NCI-H1694 treated with DMSO at 0.1 percent for 48 hours (cell line): Measurements from ENCODE around the gene CSF1R.
"Not testable (repeated sequence)": the region's sequence is repeated elsewhere in the genome, so short reads cannot be mapped to it uniquely, and the experiment has no call there.

Source experiments
- DNase-seq: peaks from one replicate; lab custom pipeline; 2025; lab: John Stamatoyannopoulos, UW

CSF1R gene

DNA sequence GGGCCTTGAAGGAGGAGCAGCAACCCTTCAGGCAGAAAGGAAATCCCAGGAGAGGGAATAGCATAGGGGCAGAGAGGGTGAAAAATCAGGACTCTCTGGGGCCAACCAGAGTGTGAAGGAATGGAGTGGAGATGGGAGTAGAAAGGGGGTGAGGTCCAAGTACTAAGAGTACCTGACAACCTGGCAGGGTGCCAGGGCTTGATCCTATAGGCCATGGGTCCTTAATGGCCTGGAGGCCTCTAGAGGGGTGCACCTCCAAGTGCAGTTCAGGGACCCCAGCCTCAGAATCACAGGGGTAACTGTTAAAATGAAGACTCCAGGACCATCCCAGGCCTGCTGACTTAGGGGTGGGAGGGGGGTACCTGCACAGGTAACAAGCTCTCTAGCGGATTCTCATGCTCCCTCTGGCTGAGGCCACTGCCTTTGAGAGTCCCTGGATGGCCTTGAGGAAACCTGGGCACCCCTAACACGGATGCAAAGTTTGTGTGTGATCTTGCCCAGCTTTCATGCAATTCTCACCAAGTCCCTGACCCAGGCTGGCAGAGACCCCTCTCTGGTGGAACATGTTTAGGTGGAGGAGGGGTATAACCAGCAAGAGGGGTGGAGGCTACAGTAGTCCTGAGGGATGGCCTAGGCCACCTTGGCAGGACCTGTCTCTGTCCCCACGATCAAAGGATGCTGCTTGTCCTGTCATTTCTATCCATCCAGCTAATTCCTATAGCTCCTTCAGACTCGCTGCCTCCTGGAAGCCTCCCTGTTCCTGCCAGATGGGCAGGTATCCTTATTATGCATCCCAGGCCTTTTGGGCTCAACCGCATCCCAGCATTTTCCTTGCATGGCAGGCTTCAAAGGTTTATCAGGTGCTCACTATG is 17.6 kb upstream of the CSF1R start:
- no peak for DNase-seq

DNA sequence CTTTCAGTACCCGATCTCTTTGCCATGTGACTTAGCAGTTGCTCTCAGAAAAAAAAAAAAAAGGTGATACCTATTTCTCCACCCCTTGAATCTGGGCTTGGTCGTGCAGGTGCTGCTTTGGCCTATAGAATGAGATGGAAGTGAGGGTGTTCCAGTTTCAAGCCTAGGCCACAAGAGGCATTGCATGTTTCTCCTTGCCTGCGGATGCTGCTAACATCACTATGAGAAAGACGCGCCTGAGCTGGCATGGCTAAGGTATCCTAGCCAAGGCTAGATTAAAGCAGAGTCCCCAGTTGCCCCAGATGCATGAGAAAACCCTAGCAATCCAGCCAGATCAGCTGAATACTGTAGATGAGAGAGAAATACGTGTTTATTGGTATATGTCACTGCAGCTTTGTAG is 14.7 kb upstream of the CSF1R start:
- DNase-seq: no peak

DNA sequence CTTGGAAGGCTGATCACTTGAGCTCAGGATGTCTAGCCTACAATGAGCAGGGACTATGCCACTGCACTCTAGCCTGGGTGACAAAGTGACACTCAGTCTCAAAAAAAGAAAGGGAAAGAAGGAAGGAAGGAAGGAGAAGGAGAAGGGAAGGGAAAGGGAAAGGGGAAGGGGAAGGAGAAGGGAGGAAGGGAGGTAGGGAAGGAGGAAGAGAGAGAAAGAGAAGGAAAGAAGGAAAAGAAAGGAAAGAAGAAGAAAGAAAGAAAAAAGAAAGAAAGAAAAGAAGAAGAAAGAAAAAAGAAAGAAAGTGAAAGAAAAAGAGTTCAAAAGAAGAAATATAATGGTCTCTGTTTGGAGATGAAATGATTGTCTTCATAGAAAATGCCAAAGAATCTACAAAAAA is 10.8 kb upstream of the CSF1R start:
- no peak for DNase-seq

DNA sequence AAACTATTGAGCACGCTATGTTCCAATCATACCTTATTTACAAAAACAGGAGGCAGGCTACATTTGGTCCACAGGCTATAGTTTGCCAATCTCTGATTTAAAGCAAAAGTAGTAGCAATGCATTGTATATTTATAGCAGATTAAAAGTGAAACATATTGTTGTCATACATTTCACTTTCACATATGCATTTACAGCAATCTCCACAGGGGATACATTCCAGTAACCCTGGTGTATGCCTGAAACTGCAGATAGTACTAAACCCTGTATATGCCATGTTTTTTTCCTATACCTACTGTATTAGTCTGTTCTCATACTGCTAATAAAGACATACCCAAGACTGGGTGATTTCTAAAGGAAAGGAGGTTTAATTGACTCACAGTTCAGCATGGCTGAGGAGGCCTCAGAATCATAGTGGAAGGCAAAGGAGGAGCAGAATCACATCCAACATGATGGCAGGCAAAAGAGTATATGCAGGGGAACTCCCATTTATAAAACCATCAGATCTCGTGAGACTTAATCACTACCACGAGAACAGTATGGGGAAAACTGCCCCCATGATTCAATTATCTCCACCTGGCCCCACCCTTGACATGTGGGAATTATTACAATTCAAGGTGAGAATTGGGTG is 5.9 kb upstream of the CSF1R start:
- DNase-seq: no peak

DNA sequence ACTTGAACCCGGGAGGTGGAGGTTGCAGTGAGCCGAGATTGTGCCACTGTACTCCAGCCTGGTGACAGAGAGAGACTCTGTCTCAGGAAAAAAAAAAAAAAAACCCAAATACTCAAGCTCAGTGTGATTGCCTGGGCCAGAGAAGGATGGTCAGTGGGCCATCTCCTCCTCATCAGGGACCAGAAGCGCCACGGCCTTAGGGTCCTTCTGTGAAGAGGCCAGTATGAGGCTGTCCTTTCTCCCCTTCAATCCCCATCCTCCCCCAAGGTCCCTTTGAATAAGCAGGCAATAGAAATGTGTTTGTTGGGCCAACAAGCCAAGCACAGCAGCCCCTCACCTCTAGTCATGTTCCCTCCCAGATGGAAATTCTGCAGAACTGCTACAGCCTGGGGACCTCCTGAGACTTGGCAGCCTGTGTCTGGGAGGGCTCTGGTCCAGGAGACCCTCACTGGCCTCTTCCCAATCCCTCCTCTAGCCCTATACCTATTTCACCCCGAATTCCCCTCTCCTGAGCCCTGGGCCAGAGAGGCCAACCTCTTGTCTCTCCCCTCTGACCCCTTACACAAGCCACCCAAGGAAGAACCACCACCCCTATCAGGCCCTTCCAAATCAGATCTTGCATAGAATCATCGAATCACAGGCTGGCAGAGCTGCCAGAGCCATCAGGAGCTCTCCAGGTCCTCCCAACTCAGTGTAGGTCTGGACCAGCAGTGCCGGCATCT is 1.0 kb downstream of the CSF1R start:
- DNase-seq: no peak

DNA sequence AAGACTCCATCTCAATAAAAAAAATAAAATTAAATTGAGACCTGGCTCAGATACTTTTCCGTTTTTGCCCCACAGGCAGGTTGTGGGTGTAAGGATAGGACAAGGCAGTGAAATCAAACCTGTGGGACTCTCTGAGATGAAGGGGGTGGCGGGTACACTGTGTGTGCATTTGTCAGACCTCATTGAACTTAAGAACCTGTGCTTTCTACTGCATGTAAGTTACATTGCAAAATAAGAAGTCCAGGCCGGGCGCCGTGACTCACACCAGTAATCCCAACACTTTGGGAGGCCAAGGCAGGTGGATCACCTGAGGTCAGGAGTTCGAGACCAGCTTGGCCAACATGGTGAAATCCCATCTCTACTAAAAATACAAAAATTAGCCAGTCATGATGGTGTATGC is 1.6 kb downstream of the CSF1R start:
- not testable (repeated sequence) for DNase-seq

DNA sequence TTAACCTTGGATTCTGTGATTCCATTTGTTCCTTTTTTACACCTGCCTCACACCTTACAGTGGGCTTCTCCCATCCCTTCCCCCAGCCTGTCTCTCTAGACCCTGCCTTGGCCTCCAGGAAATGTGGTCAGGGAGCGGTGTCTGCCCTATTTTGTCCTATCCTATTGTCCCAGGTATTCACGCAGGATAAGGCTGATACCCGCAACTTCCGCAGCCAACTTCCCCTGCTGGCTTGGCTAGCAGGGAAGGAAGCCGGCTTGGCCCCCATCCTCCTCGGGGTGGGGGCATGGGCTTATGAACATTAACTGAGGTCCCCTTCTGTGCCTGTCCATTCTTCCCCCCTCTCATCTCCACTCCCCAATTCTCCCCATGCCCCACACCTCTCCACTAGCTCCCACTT is 3.5 kb downstream of the CSF1R start:
- DNase-seq: no peak

DNA sequence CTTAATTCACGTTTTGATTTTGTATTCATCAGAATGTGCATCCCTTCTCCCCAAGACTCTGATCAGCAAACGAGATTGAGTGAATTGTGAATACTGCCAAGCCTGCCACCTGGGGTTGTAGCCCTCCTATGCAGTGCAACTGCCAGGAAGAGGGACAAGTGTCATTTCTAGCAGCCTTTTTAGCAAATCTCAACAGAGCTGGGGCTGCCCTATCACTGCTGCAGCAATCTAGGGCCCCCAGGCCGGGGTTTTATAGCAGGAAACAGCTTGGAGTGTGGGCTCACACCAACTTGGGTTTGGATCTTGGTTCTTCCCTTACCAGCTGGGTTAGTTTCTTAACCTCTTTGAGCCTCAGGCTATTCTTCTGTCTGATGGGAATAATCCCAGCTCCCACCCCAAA is 4.0 kb downstream of the CSF1R start:
- no peak for DNase-seq

DNA sequence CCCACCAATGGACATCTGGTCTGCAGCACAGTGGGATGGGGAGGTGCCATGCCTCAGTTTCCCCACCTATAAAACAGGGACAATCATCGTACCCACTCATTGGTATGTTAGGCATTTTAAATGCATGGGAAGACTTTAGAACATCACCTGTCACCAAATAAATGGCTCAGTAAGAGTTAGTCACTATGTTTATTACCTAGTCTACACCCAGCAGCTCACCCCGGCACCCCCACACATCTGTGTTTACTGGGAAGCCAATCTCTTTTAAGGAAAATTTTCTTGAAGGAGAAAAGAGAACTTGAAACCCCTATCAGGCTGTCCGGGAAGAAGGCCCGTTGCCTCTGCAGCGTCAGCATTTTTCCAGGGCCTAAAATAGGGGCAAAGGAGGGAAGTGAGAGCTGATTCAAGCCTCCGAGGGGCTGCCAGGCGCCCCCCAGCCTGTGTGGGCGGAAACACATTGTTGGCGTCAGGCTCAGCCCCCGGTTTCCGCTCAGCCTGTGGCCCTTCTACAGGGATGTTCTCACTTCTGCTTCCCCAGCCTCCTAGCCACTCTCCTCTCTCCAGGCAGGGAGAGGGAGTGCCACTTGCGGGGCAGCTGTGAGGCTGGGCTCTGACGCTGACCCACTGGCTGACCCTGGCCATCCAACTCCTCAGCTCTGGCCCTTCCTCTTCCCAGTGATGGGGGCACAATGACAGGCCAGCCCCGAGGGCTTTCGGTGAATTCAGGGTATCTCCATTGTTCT is 4.6 kb downstream of the CSF1R start:
- no peak for DNase-seq

DNA sequence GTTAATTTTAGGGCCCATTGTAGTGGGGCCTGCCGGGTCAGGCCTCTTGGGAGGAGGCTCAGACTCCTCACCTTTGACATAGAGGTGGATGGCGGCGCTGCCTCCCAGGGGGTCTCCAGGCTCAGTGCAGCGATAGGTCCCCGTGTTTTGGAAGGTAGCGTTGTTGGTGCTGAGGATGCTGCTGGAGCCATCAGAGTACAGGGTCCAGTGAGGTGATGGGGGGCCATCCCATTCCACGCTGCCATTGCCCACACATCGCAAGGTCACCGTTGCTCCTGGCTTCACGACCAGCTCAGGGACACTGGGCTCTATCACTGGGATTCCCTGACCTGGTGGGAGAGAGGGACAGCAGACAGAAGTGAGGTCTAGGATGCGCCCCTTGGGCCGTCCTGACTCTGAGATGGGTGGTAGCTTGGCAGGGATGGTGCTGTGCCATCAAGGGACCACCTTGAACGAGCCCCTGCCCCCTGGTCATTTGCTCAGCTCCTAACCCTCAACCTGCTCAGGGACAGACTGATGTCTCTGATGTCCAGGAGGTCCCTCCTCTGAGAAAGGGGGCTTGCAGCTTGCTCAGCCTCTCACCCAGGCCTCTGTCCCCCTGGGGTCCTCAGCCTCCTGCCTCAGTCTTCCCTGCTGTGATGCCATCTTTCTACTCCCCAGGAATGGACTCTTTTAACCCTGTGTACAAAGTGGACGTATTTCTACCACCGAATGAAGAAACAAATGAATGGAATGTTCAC is 5.5 kb downstream of the CSF1R start:
- no peak for DNase-seq

DNA sequence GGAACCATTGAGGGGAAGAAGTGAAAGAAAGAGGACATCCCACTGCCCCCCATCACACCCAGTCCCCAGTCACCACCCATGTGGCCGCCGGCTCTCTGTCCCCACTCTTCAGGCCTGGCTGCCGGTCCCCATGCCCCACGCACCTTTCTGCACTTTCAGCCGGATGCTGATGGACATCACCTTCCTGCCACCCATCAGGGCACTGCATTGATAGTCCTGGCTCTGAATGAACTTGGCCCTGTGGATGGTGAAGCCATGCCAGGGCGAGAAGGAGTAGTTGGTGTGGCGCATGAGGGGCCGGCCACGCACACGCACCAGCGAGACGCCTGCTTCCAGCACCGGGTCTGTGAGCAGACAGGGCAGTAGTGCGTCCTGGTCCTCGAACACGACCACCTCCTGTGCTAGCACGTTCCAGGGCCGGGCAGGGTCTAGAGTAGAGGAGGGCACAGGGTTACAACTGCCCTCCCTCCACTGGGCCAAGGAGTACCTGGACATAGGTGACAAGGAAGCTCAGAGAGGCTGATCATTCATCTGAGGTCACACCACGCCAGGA is 6.4 kb downstream of the CSF1R start:
- DNase-seq: no peak

DNA sequence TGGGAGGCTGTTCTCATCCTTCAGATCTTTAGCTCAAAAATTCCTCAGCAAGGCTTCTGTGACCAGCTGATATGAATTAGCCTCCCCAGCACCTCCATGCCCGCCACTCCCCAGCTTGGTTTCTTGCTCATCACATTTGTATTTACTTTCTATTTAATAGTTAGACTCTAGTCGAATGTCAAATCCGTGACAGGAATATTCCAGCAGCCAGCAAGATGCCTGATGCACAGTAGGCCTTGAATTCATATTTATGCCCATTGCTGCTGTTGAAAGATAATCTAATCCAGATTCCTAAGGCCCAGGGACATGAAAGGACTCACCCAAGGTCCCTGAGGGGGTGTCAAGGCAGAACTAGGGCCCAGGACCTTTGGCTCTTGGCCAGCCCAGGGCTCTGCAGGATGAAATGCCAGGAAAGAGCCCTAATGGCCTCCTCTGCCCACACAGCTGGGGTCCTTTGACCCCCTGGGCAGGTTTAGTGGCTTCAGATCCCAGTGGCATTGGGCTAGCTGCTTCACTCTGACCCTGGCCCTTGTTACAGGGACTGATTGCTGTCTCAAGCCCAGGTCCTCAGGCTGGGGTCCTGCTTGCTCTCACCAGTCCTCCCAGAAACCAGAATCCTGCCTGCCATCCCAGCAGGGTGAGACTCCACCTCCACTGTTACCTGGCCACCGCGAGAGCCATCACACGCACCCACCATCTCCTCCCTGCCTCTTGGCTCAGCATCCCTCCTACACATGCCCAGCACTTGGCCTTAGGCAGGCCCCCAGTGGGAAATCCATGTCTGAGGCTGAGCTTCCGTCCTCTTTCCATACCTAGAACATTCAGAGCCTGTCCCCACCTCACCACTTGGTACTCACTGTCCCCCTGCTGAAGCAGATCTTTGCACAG is 7.3 kb downstream of the CSF1R start:
- no peak for DNase-seq

DNA sequence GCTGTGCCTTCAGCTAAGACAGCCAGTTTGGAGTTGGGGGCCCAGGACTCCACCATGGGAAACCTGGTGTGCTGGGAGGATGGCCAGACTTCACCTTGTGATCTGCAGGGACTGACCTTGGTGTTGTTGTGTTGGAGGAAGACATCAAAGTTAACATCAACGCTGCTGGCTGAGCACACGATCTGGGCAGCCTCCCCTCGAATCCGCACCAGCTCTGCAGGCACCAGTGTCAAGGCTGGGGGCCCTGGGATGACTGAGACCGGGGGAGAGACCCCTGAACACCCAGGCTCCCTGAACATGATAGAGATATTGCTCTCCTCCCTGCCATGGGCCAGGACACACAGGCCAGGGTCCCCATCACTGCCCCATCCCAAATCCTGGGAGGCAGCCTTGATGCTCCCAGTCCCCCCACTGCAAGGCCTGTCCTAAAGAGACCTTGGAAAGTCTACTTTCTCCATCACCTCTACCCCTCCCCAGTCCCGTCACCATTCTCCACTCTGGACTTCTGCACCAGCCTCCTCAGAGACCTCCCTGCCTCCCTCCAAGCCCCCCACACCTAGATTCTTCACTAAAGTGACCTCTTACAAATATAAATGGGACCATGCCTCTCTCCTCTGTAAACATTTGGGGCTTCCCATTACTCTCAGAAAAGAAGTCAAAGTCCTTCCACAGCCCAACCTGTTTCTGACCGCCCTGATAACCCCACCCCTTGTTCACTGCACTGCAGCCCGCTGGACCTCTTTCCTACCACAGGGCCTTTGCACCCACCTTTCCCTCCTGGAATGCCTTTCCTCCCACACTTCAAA is 8.2 kb downstream of the CSF1R start:
- DNase-seq: no peak

DNA sequence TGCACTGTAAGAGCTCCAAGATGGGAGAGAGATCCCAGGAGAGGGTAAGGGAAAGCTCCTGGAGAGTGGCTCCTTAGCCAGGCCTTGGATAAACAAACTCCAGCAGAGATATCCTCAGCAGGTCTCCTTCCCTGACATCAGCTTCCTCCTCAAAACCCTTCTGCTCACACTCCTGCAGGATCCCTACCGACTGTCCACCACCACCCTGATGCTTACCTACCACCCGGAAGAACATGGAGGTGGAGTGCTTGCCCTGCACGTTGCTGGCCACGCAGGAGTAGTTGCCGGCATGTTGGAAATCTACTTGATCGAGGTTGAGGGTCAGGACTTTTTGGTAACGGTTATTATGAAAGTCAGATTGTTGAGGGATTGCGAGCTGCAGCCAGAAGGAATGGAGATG is 9.3 kb downstream of the CSF1R start:
- no peak for DNase-seq

DNA sequence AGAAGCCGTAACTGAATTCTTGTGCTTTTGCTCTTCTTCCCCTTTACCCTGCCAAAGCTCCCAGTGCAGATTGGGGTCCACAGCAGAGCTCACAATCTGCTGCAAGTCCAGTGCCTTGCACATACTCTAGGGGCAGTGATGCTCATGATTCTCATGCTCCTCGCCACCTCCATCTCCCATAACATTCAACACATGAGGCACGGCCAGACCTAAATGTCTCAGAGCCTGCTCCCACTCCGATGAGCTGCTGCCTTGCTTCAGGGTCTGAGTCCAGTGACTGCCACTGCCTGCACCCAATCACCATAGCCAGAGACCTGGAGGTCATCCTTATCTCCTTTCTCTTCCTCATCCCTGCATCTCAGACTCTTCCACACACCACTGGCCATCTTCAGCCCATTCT is 10.5 kb downstream of the CSF1R start:
- no peak for DNase-seq

DNA sequence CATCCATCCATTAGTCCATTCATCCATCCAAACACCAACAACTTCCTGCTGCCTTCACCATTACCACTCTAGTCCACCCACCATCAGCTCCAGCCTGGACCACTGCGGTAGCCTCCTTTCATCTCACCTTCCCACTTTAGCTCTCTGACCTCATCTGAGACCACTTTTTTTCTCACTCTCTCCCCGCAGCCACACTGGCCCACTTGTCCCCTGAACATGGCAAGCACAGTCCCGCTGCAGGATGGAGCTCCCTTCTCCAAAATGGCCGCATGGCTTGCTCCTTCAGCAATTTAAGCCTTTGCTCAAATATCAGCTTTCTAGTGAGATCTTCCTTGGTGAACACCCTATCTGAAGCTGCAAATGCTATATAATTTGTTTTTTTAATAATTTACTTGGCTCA is 11.1 kb downstream of the CSF1R start:
- no peak for DNase-seq

DNA sequence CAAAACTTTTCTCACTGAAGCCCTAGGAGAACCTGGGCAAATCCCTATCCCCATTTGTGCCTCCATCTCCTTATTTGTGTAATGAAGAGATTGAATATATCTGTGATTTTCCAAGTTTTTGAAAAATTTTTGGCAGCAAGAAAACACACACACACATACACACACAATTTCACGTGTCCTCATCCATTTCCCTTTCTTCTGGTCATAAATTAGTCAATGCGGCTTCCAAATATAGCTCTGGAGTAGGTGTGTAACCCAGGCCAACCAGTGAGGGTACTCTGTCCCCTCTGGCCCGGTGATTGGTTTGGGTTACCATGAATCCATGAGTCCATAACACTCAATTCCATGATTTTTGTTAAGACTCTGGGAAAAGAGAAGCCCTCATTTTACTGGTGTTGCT is 12.7 kb downstream of the CSF1R start:
- DNase-seq: no peak

DNA sequence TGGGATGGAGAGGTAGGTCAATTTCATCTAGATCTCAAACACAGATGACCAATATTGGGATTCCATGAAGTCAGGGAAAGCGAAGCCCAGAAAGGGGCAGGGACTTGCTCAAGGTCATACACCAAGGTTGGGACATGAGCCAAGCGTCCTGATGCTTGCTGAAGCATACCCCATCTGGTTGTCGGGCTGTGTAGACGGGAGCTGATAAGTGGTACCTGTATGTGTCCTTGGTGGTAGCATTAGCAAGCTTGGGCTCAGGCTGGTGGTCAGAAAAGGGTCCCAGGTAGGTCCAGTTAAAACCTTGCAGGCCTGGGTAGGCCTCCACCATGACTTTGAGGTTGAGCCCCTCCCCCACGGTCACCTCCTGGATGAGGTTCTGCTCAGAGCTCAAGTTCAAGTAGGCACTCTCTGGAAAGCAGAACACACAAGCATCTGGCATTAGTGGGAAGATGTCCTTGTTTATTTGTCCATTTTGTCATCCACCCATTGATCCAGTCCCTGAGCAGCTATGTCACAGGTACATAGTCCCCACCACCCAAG is 13.2 kb downstream of the CSF1R start:
- no peak for DNase-seq

DNA sequence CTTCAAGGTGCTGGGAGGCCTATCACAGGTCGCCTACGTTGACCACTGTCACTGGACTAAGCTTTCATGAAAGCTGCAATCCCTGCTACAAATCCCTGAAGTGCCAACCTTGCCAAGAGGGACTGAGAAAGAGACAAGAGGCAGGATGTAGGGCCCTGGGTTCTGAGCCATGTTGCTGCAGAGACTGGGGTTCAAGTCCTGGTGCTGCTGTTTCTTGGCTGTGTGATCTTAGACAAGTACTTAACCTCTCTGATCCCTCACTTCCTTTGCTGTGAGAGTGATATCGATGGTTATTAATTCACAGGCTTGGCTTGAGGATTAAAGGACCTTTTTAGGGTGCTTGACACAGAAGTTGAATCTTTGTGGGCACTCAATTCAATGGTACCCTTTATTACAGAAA is 15.5 kb downstream of the CSF1R start:
- DNase-seq: no peak
